ENCODE results near the gene SFTPA1.

GRCh38 chr10:79581044-79581443 lies 29.7 kb upstream of the SFTPA1 start:
- TF ChIP-seq POLR2A (IDR thresholded peaks at IDR 0.05) (no peak), CTCF (IDR thresholded peaks at IDR 0.05) (no peak), EP300 (IDR thresholded peaks at IDR 0.05) (no peak)

Measured in stomach (tissue), 4 donors.